Adipocyte (in vitro differentiated cells): ENCODE data around the gene C19orf12.

ENCODE experiments used
- DNase-seq: peaks from one replicate; pipeline ENCODE4 v3.0.0-alpha.2; 2015; ENCODE audit warnings: low read depth
- H3K27me3 ChIP-seq: replicated peaks from 2 replicates; pipeline ENCODE4 v1.7.0; 2013; ENCODE audit warnings: mild to moderate bottlenecking, low read length, moderate library complexity; ENCODE audit not compliant: control insufficient read depth, insufficient read depth
- H3K36me3 ChIP-seq: 2 replicates; pipeline ENCODE4 v1.7.0; 2013; ENCODE audit warnings: low read length, mild to moderate bottlenecking, moderate library complexity; ENCODE audit not compliant: control insufficient read depth, insufficient read depth, severe bottlenecking
- H3K4me1 ChIP-seq: 2 replicates; pipeline ENCODE4 v1.7.0; 2013; ENCODE audit warnings: mild to moderate bottlenecking, low read length, moderate library complexity; ENCODE audit not compliant: control insufficient read depth, insufficient read depth
- H3K4me3 ChIP-seq: 2 replicates; pipeline ENCODE4 v1.7.0; 2013; ENCODE audit warnings: mild to moderate bottlenecking, low read length, moderate library complexity
- H3K9ac ChIP-seq: 2 replicates; pipeline ENCODE4 v1.7.0; 2013; ENCODE audit warnings: mild to moderate bottlenecking, low read length, moderate library complexity
- H3K9me3 ChIP-seq: 2 replicates; pipeline ENCODE4 v1.7.0; 2013; ENCODE audit warnings: mild to moderate bottlenecking, low read length, moderate library complexity; ENCODE audit not compliant: control insufficient read depth

The C19orf12 gene

DNA sequence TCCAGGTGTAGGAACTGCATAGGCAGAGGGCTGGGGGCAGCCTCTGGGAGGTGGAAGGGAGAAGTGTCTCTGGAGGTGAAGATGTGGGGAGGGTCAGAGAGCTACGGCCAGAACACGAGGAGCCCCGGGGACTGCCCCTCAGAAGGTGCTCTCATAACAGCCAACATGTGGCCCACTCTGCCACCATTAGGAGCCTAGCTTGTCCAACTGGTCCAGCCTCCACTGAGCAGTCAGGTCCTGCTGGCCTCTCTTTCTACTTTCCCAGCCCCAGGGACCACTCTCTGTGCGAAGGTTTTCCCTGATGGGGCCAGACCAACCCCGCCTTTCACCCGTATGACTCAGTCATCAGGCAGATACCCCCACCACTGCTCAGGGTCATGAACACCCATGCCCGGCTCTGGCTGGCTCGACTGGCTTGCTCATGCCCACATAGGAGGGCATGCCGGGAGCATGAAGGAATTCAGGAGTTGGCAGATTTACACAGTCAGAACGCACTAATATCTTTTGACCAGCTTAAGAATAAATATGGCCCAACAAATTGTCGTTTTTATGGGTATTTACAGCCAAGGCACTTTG, 37.5 kb upstream of the C19orf12 start:
- no peak for DNase-seq
- Histone ChIP-seq H3K36me3 (no peaks in the 10 kb centered on the region), H3K27me3 (peaks cover 38% of the 10 kb centered on the region), H3K4me1 (no peaks in the 10 kb centered on the region), H3K9ac (no peak overlapping the region), H3K9me3 (no peaks in the 10 kb centered on the region), H3K4me3 (no peak overlapping the region)

DNA sequence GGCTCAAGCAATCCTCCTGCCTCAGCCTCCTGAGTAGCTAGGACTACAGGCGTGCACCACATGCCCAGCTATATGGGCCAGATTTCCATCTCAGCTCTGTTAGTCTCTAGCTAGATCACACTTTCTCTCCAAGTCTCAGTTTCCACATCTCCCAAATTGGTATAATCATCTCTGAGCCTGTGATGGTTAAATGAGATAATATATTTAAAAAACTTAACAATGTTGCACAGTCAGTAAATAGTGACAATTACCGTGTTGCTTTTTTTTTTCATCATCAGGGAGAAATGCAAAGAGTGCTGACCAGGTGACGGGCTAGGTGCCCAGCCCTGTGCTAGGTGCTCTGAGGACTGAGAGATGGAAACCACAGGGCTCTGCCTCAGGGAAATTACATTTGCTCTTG, 36.9 kb upstream of the C19orf12 start:
- no peak overlapping the region for H3K4me3 ChIP-seq
- peaks cover 38% of the 10 kb centered on the region for H3K27me3 ChIP-seq
- H3K36me3 ChIP-seq = no peaks in the 10 kb centered on the region
- no peak for DNase-seq
- H3K9ac ChIP-seq = no peak overlapping the region
- no peaks in the 10 kb centered on the region for H3K4me1 ChIP-seq
- H3K9me3 ChIP-seq = no peaks in the 10 kb centered on the region

DNA sequence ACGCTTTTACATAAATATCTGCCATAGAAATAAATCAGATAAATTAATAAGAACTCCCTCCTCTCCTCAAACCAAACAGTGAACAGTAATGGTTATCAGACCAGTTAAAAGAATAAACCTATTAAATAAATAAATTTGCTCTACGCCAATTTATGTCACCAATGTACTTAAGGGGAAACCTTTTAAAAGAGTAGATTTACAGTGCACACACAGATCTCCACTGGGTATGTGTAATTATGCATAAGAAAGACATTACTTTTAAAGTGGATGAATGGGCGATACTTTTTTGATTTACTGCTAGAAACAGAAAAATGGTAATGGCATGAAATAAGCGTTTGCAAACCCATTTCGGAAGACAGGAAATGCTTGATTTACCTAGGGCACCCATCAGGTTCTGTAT, 34.9 kb upstream of the C19orf12 start:
- Histone ChIP-seq H3K9ac (no peak overlapping the region), H3K4me1 (no peaks in the 10 kb centered on the region), H3K36me3 (no peaks in the 10 kb centered on the region), H3K4me3 (no peak overlapping the region), H3K9me3 (no peaks in the 10 kb centered on the region), H3K27me3 (peaks cover 41% of the 10 kb centered on the region)
- DNase-seq = no peak

DNA sequence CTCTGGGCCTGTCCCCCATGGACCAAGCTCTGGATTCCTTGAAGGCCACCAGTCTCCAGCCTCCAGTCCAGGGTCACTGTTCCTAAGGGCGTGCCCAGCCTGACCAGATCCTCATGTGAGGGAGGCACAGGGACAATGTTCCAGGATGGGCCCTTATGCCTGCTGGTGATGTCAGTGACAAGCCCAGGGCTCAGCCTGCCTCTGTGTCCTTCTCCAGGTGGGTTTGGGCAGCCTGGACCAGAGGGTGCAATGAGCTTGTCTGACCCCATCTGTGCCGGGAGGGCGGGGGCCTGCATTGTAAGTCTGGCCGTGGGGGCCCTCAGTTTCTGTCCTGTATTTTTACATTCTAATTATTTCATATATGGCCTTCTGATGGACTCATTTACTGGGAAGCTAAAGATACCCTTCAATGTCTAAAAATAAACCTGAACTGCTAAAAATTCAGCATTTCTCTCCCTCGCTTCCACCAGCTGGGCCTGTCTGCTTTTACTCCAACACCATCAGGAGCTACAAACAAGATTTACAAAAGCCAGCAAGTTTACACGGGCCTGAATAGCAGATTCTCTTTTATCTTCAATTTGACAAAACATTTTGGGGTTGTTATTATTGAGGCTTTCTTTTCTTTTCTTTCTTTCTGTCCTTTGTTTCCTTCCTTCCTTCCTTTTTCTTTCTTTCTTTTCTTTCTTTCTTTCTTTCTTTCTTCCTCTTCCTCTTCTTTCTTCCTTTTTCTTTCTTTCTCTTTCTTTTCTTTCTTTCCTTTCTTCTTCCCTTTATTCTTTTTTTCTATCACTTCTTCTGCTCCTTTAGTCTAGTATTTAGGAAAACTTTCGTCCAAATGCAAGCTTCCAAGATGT, 34.2 kb upstream of the C19orf12 start:
- no peaks in the 10 kb centered on the region for H3K9me3 ChIP-seq
- peaks cover 44% of the 10 kb centered on the region for H3K27me3 ChIP-seq
- H3K4me3 ChIP-seq = no peak overlapping the region
- no peak overlapping the region for H3K9ac ChIP-seq
- no peak for DNase-seq
- no peaks in the 10 kb centered on the region for H3K36me3 ChIP-seq
- H3K4me1 ChIP-seq = no peaks in the 10 kb centered on the region

DNA sequence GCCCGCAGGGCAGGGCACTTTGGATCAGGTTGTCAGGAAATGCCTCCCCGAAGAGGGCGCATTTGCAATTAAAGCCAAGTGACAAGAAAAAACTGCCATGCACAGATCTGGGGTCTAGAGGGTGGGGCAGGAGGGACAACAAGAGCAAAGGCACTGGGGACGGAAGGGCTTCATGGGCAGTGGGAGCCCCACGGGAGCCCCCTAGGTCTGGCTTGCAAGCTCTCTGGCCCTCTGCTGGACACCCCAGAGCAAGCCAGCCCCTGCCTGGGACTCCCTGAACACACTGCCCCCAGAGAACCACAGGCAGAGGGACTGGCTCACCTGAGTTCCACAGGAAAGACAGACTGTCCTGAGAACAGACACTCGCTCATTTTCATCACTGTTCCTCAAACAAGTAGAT, 30.2 kb upstream of the C19orf12 start:
- DNase-seq = no peak
- H3K36me3 ChIP-seq = no peaks in the 10 kb centered on the region
- no peak overlapping the region for H3K9ac ChIP-seq
- no peaks in the 10 kb centered on the region for H3K4me1 ChIP-seq
- H3K27me3 ChIP-seq = peaks cover 38% of the 10 kb centered on the region
- H3K9me3 ChIP-seq = no peaks in the 10 kb centered on the region
- no peak overlapping the region for H3K4me3 ChIP-seq

- no peak overlapping the region for H3K4me3 ChIP-seq
- H3K9ac ChIP-seq = no peak overlapping the region
- H3K9me3 ChIP-seq = no peaks in the 10 kb centered on the region
- peaks cover 37% of the 10 kb centered on the region for H3K27me3 ChIP-seq
- no peaks in the 10 kb centered on the region for H3K36me3 ChIP-seq
- no peak for DNase-seq
- H3K4me1 ChIP-seq = no peaks in the 10 kb centered on the region
Measured at GRCh38 chr19:29743681-29744080, 28.6 kb upstream of the C19orf12 start.

DNA sequence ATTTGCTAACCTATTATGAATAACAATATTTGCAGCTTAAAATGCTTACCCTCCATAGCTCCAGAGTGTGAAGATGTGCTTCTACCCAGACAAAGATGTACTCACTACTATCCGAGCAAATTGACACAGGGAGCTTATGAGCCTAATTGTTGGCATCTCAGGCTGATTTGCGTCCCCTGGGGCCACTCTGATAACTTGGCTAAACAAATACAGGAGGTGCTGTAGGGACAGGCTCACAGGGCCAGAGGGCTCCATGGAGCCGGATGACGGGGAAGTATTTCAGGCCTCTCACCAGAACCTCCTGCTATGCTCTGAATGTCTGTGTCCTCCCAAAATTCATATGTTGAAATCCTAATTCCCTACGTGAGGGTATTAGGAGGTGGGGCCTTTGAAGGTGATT, 26.7 kb upstream of the C19orf12 start:
- Histone ChIP-seq H3K9ac (no peak overlapping the region), H3K4me1 (no peaks in the 10 kb centered on the region), H3K36me3 (no peaks in the 10 kb centered on the region), H3K4me3 (no peak overlapping the region), H3K27me3 (peaks cover 53% of the 10 kb centered on the region), H3K9me3 (no peaks in the 10 kb centered on the region)
- DNase-seq = no peak

DNA sequence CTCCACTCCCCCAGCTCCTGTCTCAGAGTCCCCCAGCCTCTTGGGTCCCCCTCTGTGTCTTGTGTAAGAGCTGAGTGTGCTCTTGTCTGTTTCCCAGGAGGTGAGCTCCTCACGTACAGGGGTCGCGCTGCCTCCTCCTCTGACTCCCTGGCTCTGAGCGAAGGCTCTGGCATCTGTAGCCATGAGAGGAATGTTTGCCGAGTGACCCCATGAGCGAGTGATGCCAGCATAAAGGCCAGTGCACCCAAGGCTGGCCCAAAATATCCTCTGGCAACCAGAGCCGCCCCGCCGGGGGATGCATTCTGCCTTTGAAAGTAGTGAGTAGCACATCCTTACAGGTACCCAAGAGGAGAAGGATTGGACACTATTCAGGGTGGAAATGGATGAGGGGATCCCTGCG, 26.2 kb upstream of the C19orf12 start:
- Histone ChIP-seq H3K27me3 (peaks cover 51% of the 10 kb centered on the region), H3K36me3 (no peaks in the 10 kb centered on the region), H3K4me1 (no peaks in the 10 kb centered on the region), H3K4me3 (no peak overlapping the region), H3K9me3 (no peaks in the 10 kb centered on the region), H3K9ac (no peak overlapping the region)
- DNase-seq = no peak

GRCh38 chr19:29737461-29738000, 22.5 kb upstream of the C19orf12 start:
- Histone ChIP-seq H3K9ac (no peak overlapping the region), H3K27me3 (peaks cover 61% of the 10 kb centered on the region), H3K36me3 (no peaks in the 10 kb centered on the region), H3K9me3 (no peaks in the 10 kb centered on the region), H3K4me3 (no peak overlapping the region), H3K4me1 (no peaks in the 10 kb centered on the region)
- DNase-seq = no peak

DNA sequence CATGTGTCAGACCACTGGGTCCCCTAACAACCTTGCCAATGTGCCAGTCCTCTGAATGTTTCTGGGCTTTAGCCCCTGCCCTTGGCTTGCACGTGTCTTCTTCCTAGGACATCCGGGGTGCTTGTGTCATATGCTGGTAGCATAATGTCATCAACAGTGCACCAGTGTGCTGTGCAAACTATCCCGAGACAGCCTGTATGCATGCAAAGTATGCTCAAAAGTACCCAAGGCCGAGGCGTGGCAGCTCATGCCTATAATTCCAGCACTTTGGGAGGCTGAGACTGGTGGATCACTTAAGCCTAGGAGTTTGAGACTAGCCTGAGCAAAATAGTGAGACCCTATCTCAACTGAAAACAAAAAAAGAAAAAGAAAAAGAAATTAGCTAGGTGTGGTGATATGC, 20.8 kb upstream of the C19orf12 start:
- H3K4me1 ChIP-seq = no peaks in the 10 kb centered on the region
- peaks cover 64% of the 10 kb centered on the region for H3K27me3 ChIP-seq
- H3K9ac ChIP-seq = no peak overlapping the region
- DNase-seq = no peak
- no peaks in the 10 kb centered on the region for H3K9me3 ChIP-seq
- H3K4me3 ChIP-seq = no peak overlapping the region
- no peaks in the 10 kb centered on the region for H3K36me3 ChIP-seq

DNA sequence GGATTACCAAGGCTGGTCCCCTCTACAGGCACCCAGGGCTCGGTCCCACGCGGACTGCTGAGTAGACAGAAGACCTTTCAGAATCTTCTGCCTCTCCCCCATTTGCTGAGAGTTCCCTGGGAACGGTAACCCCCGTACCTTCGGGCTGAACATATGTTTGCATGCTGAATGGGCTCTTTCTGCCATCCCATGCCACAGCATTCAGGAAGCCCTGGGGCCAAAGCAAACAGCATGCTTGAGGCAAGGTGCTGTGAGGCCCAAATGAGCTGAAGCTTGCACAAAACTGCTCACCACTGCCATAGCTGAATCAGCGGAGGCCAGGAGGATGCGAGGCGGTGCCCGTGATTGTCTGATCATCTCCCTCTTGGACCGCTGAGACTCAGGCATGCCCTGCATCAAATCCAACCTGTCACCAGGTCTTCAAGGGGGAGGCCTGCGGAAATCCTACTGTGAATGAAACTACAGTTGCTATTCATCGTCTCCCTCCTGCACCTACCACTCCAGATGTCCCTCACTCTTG, 16.3 kb upstream of the C19orf12 start:
- H3K4me3 ChIP-seq = no peak overlapping the region
- H3K27me3 ChIP-seq = peaks cover 74% of the 10 kb centered on the region

More for the DNA sequence above, 16.3 kb upstream of the C19orf12 start:
- DNase-seq = no peak
- Histone ChIP-seq H3K4me1 (no peaks in the 10 kb centered on the region), H3K9me3 (no peaks in the 10 kb centered on the region), H3K36me3 (no peaks in the 10 kb centered on the region), H3K9ac (no peak overlapping the region)
